ENCODE data around the gene APPL2.

Gene APPL2, protein sequence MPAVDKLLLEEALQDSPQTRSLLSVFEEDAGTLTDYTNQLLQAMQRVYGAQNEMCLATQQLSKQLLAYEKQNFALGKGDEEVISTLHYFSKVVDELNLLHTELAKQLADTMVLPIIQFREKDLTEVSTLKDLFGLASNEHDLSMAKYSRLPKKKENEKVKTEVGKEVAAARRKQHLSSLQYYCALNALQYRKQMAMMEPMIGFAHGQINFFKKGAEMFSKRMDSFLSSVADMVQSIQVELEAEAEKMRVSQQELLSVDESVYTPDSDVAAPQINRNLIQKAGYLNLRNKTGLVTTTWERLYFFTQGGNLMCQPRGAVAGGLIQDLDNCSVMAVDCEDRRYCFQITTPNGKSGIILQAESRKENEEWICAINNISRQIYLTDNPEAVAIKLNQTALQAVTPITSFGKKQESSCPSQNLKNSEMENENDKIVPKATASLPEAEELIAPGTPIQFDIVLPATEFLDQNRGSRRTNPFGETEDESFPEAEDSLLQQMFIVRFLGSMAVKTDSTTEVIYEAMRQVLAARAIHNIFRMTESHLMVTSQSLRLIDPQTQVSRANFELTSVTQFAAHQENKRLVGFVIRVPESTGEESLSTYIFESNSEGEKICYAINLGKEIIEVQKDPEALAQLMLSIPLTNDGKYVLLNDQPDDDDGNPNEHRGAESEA

DNA sequence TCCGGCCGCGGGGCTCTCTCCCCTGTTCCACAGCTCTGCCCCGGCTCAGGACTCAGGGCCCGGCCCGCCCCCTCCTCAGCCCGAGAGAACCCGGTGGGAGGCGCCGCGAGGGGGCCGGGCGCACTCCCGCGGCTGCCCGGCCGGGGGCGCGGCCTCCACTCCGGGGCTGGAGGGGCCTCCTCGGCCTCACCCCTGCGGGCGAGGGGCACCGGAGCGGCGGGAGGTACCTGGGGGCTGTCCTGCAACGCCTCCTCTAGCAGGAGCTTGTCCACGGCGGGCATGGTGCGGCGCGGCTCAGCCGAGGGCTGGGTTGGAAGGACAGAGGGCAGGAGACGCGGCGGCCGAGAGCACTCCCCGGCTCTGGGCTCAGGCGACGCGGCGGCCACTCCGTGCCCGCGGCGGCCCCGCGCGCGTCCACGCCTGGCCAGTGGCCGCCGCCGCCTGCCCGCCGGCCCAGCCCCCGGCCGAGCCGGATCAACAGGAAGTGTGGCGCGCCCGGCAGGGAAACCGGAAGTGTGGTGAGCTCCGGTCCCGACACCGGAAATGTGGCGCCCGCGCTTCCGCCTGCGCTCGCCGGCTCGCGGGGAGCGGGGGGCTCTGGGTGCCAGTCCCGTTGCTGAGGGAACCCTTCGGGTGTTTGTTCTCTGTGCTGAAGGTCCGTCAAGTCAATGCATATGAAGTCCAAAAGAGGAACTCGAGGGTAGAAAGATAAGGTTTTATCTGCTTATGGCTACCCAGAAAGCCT lies at the start of gene APPL2:
APPL2 (minus strand) TSS at position 443 of the 745 bp plus-strand sequence; CDS start at position 281, 162 bp downstream.
- peak; percentile 91 for DNase-seq (ENCODE audit: low spot score)

GRCh38 chr12:105285378-105285777 lies 49.4 kb upstream of the APPL2 start:
- no peak for DNase-seq (ENCODE audit: low spot score)

DNA sequence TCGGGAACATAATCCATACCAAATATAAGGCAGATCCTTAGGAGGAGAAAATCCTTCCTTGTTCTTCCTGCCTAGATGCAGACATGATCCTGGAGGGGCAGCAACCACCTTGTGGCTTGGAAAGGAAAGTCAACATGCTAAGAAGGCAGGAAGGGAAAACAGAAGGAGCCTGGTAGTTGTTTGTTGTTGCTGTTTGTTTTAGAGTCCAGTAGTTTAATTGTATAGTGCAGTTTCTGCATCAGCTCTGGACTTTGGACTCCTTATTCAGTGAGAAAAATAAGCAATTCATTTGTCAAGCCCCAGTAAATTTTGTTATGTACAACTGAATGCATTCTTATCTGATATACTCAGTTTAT lies 45.7 kb upstream of the APPL2 start:
- no peak for DNase-seq (ENCODE audit: low spot score)

DNA sequence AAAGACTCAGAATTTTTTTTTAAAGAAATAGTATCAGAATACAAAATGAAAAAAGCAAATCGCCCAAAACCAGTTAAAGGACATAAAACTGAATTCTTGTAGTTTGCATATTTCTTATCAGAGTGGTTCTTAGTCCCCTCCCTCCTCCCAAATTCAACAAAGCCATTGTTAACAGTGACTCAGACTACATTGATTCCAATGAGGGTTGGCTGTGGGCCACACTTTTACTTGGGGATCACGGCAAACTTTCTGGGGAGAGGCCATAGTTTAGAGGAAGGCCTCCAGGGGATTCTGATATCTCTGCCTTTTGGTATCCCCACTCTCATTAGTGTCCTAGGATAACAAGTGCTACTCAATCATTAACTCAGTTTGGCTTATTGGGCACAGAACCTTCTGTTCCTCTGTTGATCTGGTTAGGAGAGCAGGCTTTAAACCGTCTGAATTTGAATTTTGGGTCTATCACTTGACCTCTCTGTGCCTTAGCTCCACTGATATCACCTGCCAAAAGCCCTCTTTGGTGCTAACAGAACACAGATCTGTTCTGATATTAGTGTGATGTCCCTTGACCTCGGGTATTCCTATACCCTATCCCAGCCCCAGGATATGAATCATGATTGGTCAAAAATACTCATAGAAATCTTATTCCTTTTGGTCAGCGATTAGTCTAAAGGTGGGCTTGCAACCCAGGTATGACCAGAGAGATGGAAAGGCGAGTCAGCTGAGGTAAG lies 45.2 kb upstream of the APPL2 start:
- no peak for DNase-seq (ENCODE audit: low spot score)

GRCh38 chr12:105279460-105280056 lies 43.6 kb upstream of the APPL2 start:
- peak; percentile 29 for DNase-seq (ENCODE audit: low spot score)

DNA sequence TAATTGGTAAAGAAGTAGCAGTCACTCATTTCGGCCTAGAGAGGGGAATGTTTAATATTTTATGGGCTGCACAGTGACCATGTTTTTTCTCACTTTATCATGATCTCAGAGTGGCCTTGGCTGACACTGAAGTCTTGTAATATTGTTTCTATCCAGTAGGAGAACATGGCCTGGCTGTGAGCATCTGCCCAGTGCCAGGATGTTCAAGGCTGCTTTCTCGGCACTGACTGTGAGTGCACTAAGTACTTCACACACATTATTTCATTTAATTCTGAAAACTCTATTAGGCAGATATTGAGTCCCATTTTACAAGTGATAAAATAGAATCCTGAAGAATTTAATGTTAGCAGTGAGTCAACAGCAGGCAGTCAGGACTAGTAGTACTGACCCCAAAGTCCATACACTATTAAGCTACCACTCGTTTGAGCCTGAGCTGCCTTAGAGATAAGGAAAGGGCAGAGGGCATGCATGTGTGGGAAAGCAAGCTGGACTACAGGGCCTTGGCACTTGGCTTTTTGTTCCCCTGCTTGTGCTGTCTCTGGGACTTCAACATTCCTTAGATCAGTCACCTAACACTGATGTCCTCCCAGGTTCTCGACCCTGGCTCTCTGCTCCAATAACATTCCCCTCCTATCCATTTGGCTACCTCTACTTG lies 42.2 kb upstream of the APPL2 start:
- DNase-seq (ENCODE audit: low spot score): no peak

GRCh38 chr12:105275997-105276733 lies 40.2 kb upstream of the APPL2 start:
- peak; percentile 2 for DNase-seq (ENCODE audit: low spot score)

GRCh38 chr12:105274571-105274970 lies 38.6 kb upstream of the APPL2 start:
- DNase-seq (ENCODE audit: low spot score): no peak

- DNase-seq (ENCODE audit: low spot score): no peak
Observed at GRCh38 chr12:105273601-105274000, 37.6 kb upstream of the APPL2 start.

- DNase-seq (ENCODE audit: low spot score): no peak
Observed at GRCh38 chr12:105272814-105273416, 36.9 kb upstream of the APPL2 start.

DNA sequence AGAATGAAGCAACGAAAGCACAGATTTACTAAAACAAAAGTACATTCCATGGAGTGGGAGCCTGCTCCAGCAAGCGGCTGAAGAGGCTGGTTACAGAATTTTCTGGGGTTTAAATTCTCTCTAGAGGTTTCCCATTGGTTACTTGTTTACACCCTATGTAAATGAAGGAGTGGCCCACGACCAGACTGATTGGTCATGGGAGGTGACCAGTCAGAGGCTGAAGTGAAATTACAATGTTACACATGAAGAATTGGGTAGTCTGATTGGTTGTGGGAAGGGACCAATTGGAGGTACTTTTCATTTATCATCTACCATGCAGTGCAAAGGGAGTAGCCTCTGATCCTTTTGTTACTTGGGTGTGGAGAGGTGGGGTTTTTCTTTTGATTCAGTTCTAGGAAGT lies 36.2 kb upstream of the APPL2 start:
- DNase-seq (ENCODE audit: low spot score): no peak

- no peak for DNase-seq (ENCODE audit: low spot score)
Observed at GRCh38 chr12:105271364-105271763, 35.4 kb upstream of the APPL2 start.

DNA sequence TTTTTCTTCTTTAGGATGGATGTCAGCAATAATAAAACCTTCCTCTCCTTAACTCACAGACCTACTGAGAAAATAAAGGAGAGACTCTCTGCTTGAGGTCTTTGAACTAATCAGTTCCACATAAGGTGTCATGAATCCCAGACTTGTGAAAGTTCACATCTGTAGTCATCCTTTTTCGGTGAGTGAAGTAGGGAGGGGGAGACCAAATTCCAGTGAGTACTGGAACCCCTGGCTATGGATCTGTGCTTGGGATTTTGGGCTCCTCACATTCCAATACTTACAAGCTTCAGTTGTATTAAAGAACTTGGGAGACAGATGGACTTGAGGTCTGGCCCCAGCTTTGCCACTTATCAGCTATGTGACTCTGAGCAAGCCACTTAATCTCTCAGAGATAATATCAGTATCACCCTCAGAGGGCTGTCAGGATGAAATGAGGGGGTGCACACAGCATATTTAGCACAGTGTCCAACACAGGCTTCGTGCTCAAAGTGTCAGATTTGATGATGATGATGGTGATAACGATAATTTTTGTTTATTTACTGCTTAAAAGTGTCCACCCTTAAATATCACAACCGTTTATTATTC lies 34.8 kb upstream of the APPL2 start:
- DNase-seq (ENCODE audit: low spot score): no peak

DNA sequence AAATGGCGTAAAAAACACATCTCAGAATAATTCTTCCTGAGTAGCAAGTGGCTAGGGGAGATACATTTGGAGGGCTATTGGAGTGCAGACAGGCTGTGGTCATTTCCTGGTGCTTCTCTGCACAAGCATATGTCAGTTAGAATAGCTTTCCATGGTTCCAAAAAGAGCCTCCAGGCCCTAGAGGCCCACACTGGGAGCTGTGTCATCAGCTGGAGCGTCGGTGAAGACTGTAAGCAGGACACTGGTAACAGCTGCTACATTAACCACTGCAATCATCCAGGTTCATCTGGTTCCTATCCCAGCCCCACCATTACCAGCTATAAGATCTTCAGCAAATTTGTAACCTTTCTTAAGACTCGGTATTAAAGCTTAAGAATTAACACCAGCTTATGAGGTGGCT lies 31.7 kb upstream of the APPL2 start:
- no peak for DNase-seq (ENCODE audit: low spot score)

GRCh38 chr12:105264771-105265170 lies 28.8 kb upstream of the APPL2 start:
- DNase-seq (ENCODE audit: low spot score): no peak

DNA sequence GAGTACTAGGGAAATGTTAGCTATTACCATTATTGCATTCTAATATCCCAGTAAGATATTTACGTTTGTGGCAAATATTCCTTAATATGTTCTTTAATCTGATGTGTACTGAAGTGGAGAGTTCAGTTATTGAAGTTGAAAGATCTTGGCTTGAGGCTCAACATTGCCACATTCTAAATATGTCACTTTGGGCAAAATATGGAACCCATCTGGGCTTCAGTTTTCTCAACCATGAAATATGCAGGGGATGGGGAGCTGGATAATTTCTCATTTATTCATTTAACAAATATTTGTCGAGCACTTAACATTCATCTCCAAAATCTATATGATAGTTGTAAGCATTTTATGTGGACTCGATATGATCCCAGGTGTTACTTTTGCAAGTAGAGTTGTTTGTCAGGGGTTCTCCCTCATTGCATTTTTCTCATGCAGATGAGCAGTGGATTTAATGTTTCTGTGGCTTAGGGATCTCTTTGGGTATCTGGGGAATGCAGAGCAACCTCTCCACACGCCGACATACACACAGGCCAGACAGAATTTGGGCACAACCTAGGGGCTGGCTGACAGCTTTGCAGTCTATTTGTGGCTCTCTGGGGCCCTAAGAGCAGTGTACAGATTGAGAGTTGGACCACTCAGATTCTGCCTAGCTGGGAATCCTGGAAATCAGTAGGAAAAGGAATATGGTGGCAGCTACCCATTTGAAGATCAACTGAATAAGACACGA lies 26.6 kb upstream of the APPL2 start:
- no peak for DNase-seq (ENCODE audit: low spot score)

GRCh38 chr12:105261010-105261409 lies 25.0 kb upstream of the APPL2 start:
- DNase-seq (ENCODE audit: low spot score): no peak

DNA sequence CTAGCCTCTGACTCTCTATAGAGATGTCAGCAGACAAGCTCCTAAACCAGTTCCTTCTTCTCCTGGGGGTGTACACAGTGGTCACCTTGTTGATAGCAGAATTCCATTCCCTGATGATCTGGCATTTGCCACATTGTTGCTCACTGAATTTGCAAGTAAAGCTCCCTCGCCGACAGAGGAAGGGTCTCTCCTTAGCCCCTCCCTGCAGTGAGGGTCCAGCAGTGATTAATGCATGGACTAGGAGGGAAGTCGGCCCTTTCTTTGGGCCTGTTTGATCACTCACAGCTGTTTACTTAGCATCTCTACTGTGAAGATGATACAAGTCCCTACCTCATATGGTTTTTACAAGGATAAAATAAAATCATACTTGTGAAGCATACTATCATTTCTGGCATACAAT lies 23.3 kb upstream of the APPL2 start:
- no peak for DNase-seq (ENCODE audit: low spot score)

- no peak for DNase-seq (ENCODE audit: low spot score)
Observed at GRCh38 chr12:105257321-105257728, 21.4 kb upstream of the APPL2 start.

Data from pons (tissue), 1 donor.